ENCODE data around the gene QRICH1. TPM values are rescaled to one million over a fixed set of nuclear protein-coding genes. Genes with fewer than 3 reads are reported as not detected.

QRICH1 gene
- total and polyA plus RNA-seq, 2 of the 4 experiments (the other 2 are of a cell fraction): 62.7 to 77.3 TPM

DNA sequence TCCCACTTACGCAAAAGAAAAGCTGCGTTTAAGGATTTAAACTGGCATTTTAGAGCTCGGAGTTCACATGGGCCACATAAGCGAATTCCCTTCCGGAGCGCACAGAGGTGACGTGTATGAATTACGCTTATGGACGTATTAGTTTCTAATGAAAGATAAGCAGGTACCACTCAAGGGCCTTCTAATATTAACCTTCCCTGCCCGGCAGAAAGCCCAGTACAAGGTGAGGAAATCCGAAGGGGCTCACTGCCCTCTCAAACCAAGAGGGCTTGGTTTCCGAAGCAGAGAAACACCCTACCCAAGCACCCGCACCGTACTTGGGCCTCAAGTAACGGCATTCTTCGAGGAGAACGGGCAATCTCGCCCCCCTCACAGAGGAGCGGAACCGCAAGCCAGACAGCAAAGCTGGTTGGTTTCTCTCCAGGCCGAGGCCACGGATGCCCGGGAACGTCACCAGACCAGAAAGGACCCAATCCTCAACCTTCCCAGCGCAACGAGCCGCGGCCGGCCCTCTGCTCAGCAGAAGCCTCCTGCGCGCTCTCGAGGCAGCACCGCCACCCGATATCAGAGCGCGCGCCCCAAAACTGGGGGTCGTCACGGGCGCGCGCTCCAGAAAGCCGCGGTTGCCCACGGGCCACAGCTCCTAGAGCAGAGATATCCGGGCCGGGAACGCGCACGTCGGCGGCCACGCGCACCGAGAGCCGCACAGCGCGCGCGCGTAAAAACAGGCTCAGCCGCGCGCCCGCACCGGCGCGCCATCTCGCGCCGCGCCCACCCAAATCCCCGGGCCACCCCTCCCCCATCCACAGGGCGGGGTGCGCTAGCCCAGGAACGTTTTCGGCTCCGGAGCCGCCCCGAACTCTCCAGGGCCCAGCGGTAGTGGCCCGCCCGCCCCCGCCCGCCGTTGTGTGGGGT is 676 bp downstream of the QRICH1 start:
- Histone ChIP-seq H3K4me3 (ENCODE audit: insufficient read depth, low read depth, low read length) (peak overlapping the region; percentile 85), H4K8ac (ENCODE audit: low read depth in 2 of 2, low read length in 2 of 2) (peak overlapping the region; percentile 83 to 88), H3K27ac (ENCODE audit: insufficient read depth, low read length) (peak overlapping the region; percentile 82), H3K9ac (ENCODE audit: low read depth, low read length) (peak overlapping the region; percentile 97), H4K91ac (ENCODE audit: insufficient read depth, low read depth, low read length) (peak overlapping the region; percentile 77), H4K20me1 (ENCODE audit: insufficient read depth, low read length) (peaks cover 33% of the 10 kb centered on the region), H3K4me2 (ENCODE audit: low read depth, low read length) (peak overlapping the region; percentile 93), H2BK5ac (ENCODE audit: low read depth, low read length, poor library complexity, severe bottlenecking) (peak overlapping the region; percentile 79), H2BK15ac (ENCODE audit: low read depth, low read length) (no peak overlapping the region), H3K9me1 (ENCODE audit: insufficient read depth, low read length) (no peaks in the 10 kb centered on the region), H2AFZ (replicated peaks; ENCODE audit: low read length, poor library complexity) (peak overlapping the region; percentile 95), H3K4ac (ENCODE audit: low read depth, low read length) (peak overlapping the region; percentile 92), H3K36me3 (ENCODE audit: control insufficient read depth, insufficient read depth, low read length) (peaks cover 16% of the 10 kb centered on the region), H3K79me1 (ENCODE audit: low read depth in 1 of 2, low read length in 2 of 2) (peaks cover 0 to 33% of the 10 kb centered on the region in 2 experiments; a peak in 2 of 4 replicates), H2BK120ac (ENCODE audit: low read depth, low read length) (peak overlapping the region; percentile 30; the same call in 1 of the 2 replicates), H3K14ac (replicated peaks; ENCODE audit: low read depth, low read length) (peak overlapping the region; percentile 95), H2BK20ac (ENCODE audit: low read depth, low read length) (no peak overlapping the region), H3K9me3 (ENCODE audit: control insufficient read depth, insufficient read depth, low read length) (no peaks in the 10 kb centered on the region), H3K18ac (ENCODE audit: low read depth, low read length) (peak overlapping the region; percentile 33), H4K5ac (ENCODE audit: low read depth, low read length) (peak overlapping the region; percentile 72), H2AK9ac (replicated peaks; ENCODE audit: low read depth, low read length, poor library complexity) (peak overlapping the region; percentile 94), H3K4me1 (ENCODE audit: control insufficient read depth, insufficient read depth, low read length) (peaks cover 2% of the 10 kb centered on the region; the same call in 1 of the 2 replicates), H2AK5ac (ENCODE audit: low read depth, low read length) (peak overlapping the region; percentile 80), H3K23ac (ENCODE audit: low read depth, low read length) (peak overlapping the region; percentile 94), H3K27me3 (ENCODE audit: control insufficient read depth, insufficient read depth, low read length) (no peaks in the 10 kb centered on the region), H3K56ac (ENCODE audit: extremely low read depth, insufficient read depth, low read length) (peak overlapping the region; percentile 77)
- DNase-seq (peak; percentile 89), ATAC-seq (ENCODE audit: low read depth) (peak; percentile 38)
- ChIA-PET CTCF (interaction anchor here (1.4 to 1.9 kb wide), 5 partner anchors 11 to 105 kb away, joined by 4 to 17 read pairs (median 5); partner anchors contain the start of genes KLHDC8B, P4HTM, QARS1 and WDR6), POLR2A (ENCODE audit: unreplicated experiment) (interaction anchor here (0.6 to 3.1 kb wide), 3 partner anchors 13 to 71 kb away, joined by 3 to 25 read pairs (median 4); partner anchors contain the start of gene NDUFAF3)
- WGBS, 2 experiments (ENCODE audit: extremely low coverage in 2 of 2, insufficient read length in 1 of 2): 0% methylated on average over 5 of the region's 86 CpGs; no CpG with 5 or more reads in 1 of the 2 experiments
- intact Hi-C loops (cut with micrococcal nuclease) (loop anchor here (5.0 kb wide), 3 partner anchors 51 to 246 kb away; partner anchors contain the start of genes NDUFAF3 and PRKAR2A), in situ Hi-C loops (cut with MboI; ENCODE audit: low sequenced_read_pairs) (no loop called here), dilution Hi-C loops (cut with HindIII; ENCODE audit: low sequenced_read_pairs, unreplicated experiment) (no loop called here)
- no TSS peak for BruUV-seq (replicated peaks)
- peak; percentile 83; the same call in 1 of the 2 replicates for TF ChIP-seq CHD1 (IDR thresholded peaks at IDR 0.05; ENCODE audit: low read depth, low read length)
- TF ChIP-seq, protein P1, sequence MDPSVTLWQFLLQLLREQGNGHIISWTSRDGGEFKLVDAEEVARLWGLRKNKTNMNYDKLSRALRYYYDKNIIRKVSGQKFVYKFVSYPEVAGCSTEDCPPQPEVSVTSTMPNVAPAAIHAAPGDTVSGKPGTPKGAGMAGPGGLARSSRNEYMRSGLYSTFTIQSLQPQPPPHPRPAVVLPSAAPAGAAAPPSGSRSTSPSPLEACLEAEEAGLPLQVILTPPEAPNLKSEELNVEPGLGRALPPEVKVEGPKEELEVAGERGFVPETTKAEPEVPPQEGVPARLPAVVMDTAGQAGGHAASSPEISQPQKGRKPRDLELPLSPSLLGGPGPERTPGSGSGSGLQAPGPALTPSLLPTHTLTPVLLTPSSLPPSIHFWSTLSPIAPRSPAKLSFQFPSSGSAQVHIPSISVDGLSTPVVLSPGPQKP (IDR thresholded peaks at IDR 0.05; ENCODE audit: borderline replicate concordance, low read depth, low read length): no peak
- peak; percentile 72; the same call in 1 of the 2 replicates for TF ChIP-seq MAZ (IDR thresholded peaks at IDR 0.05; ENCODE audit: borderline replicate concordance, low read depth, low read length)
- TF ChIP-seq MAFK (IDR thresholded peaks at IDR 0.05; ENCODE audit: low read depth, low read length): 0 out of 2 replicates have a peak, but pooled peaks have one; percentile 11
- peak; percentile 80 for TF ChIP-seq POLR2A (IDR thresholded peaks at IDR 0.05; ENCODE audit: low read depth, low read length)
- TF ChIP-seq, protein P2, sequence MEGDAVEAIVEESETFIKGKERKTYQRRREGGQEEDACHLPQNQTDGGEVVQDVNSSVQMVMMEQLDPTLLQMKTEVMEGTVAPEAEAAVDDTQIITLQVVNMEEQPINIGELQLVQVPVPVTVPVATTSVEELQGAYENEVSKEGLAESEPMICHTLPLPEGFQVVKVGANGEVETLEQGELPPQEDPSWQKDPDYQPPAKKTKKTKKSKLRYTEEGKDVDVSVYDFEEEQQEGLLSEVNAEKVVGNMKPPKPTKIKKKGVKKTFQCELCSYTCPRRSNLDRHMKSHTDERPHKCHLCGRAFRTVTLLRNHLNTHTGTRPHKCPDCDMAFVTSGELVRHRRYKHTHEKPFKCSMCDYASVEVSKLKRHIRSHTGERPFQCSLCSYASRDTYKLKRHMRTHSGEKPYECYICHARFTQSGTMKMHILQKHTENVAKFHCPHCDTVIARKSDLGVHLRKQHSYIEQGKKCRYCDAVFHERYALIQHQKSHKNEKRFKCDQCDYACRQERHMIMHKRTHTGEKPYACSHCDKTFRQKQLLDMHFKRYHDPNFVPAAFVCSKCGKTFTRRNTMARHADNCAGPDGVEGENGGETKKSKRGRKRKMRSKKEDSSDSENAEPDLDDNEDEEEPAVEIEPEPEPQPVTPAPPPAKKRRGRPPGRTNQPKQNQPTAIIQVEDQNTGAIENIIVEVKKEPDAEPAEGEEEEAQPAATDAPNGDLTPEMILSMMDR (conservative IDR thresholded peaks at IDR 0.05; ENCODE audit: low read depth, low read length): no peak
- no peak for TF ChIP-seq RCOR1 (IDR thresholded peaks at IDR 0.05; ENCODE audit: insufficient replicate concordance, low read length)
- peak; percentile 11; the same call in 1 of the 2 replicates for TF ChIP-seq CEBPB (IDR thresholded peaks at IDR 0.05; ENCODE audit: low read depth, low read length)
- TF ChIP-seq, protein P3, sequence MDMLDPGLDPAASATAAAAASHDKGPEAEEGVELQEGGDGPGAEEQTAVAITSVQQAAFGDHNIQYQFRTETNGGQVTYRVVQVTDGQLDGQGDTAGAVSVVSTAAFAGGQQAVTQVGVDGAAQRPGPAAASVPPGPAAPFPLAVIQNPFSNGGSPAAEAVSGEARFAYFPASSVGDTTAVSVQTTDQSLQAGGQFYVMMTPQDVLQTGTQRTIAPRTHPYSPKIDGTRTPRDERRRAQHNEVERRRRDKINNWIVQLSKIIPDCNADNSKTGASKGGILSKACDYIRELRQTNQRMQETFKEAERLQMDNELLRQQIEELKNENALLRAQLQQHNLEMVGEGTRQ (IDR thresholded peaks at IDR 0.05; ENCODE audit: low read depth, low read length): 0 out of 2 replicates have a peak, but pooled peaks have one; percentile 17
